Lower leg skin (tissue), 3 donors: ENCODE data around the gene FAM83G.

Experiments
- CTCF ChIP-seq, 3 donors: fragments of 450-650 bp; IDR thresholded peaks; one replicate each; pipeline ENCODE4 v1.5.1; 2016; ENCODE audit warnings: antibody characterized with exemption in 3 of 3, mild to moderate bottlenecking in 3 of 3, moderate library complexity in 2 of 3
- POLR2A ChIP-seq, 2 donors: fragments of 450-650 bp; IDR thresholded peaks; one replicate each; pipeline ENCODE4 v1.6.1; 2016 to 2017; ENCODE audit warnings: antibody characterized with exemption in 2 of 2, mild to moderate bottlenecking in 1 of 2, moderate library complexity in 1 of 2

GRCh38 chr17:18981335-18981641 lies 23.3 kb downstream of the FAM83G start:
- no peak for TF ChIP-seq CTCF (IDR thresholded peaks at IDR 0.05)
- no peak for TF ChIP-seq POLR2A (IDR thresholded peaks at IDR 0.05)
